HG02943 (cell line): ENCODE data around the gene NAV2.

Experiments used
- ATAC-seq: cut with Tn5 transposase; IDR thresholded peaks from one replicate; pipeline ENCODE4 v1.9.1; 2021; ENCODE audit warnings: mild to moderate bottlenecking, low read depth, moderate library complexity; ENCODE audit not compliant: unreplicated experiment

Gene NAV2

DNA sequence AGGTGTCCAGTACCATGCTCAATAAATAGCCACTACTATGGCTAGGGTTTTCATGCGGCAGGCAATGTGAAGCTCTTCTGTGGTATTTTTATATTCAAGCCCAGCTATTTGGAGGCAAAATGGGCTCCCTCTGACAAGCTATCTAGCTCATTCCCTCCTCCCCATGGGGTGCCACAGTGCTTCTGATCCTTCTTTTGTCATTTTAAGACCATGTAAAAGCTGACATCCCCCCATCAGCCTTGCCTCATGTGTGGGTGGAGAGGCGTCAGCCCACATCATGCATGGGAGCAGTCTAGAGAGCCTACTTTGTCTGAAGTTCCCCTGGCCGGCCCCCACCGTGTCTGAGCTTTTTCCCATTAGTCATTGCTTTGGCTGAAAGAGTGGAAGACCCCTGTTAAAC lies 59.8 kb downstream of the NAV2 start:
- no peak for ATAC-seq

DNA sequence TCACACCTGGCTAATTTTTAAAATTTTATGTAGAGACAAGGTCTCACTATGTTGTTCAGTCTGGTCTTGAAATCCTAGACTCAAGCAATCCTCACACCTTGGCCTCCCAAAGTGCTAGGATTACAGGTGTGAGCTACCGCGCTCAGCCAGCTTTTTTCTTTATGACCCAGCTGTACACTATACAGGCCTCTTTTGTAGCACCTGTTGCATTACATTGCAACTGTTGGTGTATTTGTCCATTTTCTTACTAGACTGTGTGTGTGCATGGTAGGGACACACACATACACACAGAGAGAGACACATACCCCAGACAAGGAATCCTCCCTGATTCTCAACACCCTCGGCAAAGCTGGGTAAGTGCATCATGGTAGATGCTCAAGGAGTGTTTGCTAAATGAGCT lies 61.7 kb downstream of the NAV2 start:
- no peak for ATAC-seq

DNA sequence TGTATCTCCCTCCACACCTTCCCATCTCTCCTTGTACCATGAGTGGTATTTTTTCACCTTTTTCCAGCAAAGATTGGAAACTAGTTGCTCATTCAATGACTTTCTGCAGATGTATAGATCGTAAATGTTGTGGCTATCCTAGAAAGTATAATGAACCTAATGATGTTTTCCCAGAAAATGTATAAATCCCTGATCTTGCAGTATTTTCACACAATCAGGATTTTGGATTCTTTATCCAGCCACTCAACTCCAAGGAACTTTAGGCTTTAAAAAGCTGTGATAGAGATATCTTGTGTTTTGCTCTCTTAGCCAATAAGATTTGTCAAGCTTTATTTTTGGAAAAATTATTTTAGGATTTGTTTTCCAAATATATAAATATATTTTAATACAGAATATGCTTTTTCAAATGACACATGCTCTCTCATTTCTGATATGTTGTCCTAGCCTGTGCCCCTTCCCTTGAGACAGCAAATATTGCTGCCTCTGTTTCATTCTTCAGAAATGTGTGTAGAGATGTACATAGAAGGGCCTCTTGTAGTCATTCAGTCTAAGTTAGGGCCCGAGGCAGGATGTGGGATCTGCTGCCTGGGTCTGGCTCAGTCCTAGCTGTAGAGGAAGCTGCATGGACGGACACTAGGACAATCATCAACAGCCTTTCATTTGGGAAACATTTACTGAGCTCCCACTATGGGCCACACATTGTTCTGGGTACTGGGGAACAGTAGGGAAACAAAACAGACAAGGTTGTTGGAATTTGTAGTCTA lies 62.4 kb downstream of the NAV2 start:
- no peak for ATAC-seq

DNA sequence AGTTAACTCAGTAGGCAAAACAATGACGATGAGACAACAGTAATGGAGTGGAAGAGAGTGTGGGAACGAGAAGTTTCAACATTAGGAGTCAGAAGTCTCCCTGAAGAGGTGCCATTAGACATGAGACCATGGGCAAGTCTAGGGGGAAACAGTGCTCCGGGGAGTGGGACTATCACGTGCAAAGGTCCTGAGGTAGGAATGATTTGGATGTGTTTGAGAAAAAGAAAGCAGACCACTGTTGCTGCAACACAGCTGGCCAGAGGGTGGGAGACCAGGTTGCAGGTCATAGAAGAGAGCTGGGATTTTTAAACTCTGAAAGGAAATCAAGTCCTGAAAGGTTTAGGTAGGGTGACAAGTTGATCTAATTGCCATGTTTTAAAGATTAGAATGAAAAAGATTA lies 63.0 kb downstream of the NAV2 start:
- no peak for ATAC-seq

DNA sequence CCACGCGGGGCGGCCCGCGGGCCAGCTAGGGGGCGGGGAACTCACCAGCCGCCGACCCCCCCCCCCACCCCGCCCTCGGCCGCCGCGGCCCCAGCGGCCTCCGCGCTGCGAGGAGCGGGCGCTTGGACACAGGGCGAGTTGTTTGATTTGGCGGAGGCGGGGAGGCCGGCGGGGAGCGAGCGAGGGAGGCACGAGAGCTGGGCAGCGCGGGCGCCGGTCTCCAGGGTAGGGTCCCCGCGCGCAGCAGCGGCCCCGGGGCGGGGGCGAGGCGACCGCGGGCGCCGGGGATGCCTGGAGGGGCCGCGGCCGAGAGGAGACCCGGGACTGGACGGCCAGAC lies 64.4 kb downstream of the NAV2 start:
- peak; percentile 37 for ATAC-seq

DNA sequence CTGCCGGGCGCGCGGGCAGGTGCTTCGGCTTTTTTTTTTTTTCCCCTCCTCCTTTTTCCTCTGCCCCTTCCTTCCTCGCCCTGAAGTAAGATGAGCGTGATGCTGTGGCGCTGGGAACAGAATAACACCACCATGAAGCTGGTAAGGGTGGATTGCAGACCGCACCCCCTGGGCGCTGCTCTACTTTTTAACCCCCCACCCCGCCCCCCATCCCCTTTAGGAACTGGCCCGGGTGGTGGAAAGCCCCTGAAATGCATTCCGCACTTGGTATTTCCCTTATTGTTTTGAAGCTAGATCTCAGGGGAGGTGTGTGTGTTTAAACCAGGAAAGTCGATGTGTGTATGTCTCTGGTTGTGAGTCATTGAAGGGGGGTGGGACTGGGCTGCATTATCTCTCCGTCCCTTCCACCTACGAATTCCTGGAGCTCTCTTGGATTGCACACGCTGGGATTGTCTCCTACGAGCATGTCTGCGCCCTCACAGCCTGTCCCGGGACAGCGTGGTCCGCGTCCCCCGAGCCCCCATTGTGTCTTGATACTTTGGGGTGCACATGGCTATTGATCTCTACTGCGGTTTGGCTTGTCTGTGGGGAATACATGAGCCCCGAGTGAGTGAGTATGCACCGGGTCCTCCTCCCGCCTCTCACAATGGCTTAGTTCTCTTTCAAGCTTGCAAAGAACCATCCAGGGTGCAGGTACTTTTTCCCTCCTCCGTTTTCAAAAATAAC lies 64.9 kb downstream of the NAV2 start:
- ATAC-seq = peak; percentile 66

DNA sequence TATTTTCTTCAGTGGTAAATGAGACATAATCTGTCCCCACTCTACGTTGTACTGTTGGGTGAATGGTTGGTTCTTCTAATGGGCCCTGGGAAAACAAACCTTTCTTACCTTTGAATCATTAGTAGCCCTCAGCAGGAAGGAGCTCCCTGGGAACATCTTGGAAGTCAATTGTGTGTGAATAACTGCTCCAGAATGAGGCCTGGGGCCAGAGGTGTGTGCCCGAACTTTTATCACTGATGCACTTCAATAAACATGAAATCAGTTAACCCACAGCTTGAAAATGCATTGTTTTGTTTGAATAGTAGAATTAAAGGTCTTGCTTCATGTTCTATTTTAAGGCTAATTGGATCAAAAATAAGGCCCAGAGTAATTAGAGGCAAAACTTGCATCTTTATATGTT lies 67.1 kb downstream of the NAV2 start:
- ATAC-seq = no peak

DNA sequence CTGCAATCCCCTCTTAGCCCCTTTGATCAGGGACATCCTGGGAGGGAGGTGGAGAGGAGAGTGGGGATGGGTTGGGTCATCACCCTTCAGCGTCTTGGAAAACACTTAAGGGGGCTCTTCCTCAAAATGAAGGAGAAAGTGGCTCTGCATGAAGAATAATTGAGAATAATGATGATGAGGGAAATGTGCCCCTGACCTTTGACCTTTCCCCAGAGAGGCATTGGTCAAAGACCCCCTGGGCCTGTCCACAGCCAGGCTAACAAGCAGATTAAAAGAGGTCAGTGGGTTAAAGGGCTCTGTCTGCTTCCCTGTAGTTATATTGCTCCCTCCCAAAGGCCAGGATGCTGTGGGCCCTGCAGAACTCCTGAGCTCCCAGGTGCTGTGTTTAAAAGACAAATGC lies 68.7 kb downstream of the NAV2 start:
- no peak for ATAC-seq

DNA sequence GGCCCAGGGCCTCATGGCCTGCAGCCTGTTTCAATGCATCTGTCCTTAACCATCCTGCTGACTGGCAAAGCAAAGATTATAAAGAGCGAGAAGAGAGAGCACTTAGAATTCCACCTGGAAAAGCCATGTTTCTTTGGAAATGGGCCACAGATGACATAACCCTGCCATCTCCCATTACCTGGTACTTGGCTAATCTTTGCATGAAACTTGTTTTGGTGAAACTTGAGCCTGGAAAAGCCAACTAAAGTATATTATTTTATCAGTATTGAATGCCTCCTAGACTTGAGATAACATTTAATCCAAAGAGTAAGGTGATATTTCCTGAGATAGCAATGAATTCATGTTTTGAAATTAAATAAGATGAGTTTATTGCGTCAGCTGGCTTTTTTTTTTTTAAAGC lies 72.6 kb downstream of the NAV2 start:
- ATAC-seq = no peak

DNA sequence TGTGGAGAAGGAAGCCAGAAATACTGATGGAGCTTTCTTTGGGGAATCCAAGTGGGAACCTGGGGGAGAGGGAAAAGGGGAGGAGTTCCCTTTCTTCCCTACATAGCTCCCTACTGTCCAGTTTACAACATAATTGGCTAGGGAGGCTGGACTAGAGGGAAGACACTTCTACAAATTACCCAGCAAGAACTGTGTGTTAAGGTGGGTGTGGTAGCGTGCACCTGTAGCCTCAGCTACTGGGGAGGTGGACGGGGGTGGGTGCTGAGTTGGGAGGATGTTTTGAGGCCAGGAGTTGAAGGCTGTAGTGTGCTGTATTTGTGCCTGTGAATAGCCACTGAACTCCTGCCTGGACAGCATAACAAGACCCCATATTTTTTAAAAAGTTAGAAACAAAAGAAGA lies 74.0 kb downstream of the NAV2 start:
- ATAC-seq = no peak

DNA sequence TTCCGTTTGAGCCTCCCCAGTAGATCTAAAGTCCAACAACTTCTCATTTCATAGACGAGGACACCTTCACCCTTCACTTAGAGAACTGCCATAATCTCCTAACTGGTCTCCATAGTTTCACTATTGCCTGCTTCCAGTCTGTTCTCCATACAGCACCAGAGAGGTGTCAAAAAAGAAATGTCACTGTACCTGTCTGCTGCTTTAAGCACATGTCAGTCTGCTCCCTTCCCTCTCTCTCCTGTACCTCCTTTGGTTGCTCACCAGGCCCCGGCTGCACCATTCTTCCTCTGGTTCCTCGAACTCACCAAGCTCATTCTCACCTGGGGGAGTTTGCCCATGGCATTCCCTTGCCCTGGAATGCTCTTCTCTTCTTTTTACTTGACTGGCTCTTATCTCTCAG lies 75.8 kb downstream of the NAV2 start:
- no peak for ATAC-seq

DNA sequence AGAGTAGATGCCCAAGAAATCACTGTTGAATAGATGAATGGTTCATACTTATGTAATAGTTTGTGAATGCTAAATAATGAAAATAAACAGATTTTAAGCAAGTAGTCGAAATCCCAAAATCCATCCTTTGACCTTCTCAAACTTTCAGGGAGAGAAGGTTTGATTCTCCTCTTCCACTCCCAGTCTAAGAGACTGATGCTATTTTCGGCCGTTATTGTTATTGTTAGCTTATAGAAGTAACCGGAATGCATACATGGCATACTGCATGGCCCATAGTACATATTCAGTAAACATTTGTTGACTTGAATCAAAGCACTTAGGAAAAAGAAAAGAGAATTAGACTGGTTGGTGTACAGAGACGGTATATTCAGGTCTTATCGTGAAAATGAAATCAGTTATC lies 76.6 kb downstream of the NAV2 start:
- no peak for ATAC-seq

DNA sequence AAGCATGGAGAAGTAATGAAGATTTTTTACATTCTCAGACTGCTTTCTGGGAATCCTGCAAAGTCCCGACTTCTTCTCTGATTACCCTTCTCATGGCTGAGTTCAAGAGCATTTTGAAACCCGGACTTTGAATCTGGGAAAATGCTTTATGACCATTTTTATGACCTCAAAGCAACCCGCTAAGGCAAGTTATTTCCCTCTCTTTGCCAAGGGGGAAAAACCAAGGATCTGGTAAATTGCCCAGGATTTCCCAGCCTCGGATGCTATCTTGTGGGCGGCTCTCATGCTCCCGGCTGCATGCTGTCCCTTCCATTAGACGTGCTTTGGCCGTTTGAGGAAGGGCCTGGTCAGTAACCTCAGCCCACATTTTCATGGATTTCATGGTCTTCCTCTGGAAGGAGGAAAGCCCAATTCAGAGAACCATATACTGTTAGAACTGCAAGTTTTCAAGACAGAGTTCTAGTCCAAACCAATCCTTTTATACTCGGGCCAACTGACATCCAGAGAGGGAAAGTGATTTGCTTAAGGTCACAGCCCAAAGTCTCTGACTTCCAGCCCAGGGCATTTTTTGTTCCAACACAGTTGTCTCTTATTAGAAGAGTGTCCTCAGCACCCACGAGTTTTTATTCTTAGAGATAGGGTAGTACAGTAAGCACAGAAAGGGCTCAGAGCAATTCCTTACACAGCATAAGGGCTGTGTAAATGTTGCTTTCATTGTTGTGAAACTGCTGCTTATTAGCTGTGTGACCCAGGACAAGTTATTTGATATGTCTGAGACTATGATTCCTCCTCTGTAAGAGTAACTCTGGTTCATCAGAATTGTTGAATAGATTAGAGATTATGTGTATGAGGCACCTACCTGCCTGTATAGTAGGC lies 77.4 kb downstream of the NAV2 start:
- ATAC-seq = no peak

DNA sequence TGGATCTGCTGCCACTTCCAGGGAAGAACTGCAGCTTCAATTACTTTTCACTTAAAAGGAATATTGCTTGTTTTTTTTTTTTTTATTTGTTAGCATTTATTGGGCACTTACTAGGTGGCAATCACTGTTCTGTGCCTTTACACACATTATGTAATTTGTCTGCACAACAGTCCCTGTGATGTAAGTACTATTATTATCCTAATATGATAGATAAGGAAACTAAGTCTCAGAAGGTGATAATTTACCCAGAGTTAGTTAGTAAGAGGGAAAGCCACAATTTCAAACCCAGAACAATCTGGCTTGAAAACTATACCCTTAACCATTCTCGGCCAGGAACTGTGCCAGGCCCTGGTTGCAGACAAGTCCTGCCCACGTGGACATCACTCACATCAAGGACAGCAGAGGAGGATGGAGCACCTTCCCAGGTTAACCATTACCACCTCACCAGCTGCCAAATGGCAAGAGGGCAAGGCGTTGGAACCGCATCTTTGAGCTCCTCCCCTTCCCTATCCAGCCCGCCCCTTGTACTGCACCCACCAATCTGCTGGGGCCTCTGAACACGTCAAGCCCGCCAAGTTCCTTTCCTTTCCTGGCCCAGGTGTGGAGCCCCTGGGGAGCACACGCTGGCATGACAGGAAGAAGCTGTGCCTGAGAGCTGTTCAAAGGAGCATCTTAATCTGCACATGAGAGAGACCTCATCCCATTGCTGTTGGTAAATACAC lies 78.4 kb downstream of the NAV2 start:
- no peak for ATAC-seq

DNA sequence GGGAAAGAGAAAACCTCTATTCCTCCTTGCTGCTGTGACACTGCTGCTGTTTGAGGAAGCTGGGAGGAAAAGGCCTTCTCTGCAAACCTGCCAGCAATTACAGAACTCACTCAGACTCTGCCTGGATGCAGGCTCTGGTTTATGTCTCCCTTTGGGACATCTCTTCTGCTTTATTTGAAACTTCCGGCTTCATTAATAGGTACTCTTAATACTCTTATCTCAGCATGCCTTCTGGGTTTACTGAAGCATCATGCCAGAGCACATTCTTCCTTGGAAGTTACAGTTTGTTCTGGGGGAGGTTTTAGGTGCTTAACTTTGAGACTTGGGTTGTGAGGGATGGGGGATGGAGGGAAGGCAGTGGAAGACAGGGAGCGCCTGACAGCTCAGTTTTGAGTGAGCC lies 79.9 kb downstream of the NAV2 start:
- ATAC-seq = no peak

DNA sequence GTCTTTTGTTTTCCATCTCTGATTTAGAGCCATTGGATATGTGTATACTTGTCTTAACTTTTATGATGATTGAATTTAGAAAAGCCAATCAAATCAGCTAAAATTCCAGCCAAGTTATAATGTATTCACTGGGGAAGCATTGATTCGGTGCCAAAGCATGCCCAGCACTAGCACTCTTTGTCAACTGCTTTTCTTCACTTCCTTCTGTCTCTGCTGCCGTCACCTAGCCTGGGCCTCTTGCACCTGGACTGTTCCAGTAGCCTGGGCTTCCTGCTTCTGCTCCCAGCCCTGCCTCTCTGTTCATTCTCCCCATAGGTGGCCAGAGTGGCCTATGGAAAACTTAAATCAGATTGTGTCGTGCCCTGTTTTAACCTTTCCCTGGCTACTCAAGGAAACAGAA lies 80.7 kb downstream of the NAV2 start:
- no peak for ATAC-seq

DNA sequence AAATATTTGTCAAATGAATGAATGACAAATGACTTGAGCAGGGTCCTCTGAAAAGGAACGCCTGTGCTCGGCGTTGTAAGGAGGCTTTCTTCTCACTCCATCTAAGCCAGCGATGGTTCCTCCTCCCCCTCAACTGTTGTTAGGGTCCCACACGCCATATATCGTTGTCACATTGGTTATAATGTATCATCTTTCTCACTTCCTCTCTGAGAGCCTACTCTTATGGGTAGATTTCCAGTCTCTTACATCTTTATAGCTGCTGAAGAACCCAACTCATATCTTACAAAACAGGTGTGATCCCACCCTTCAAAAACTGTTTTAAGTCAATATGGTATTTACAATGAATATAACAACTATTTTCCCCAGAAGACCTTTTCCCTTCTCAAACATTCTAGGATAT lies 81.5 kb downstream of the NAV2 start:
- ATAC-seq = no peak

DNA sequence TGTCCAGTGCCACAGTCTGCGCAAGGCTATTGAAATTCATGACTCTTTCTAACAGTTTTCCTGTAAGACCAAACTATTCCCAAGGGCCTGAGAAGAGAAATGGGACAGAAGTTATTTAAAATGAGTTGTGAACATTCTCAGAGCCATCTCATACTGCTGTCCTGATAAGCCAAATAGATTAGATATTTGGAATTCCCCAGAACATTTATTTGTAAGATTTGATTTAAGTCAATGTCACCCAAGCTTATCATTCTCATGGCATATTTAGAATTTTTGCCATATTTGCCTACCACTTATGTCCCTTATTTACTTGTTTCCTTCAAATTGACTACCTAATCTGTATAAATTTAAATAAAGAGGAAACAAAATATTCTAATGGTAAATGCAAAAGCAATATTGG lies 82.4 kb downstream of the NAV2 start:
- no peak for ATAC-seq

DNA sequence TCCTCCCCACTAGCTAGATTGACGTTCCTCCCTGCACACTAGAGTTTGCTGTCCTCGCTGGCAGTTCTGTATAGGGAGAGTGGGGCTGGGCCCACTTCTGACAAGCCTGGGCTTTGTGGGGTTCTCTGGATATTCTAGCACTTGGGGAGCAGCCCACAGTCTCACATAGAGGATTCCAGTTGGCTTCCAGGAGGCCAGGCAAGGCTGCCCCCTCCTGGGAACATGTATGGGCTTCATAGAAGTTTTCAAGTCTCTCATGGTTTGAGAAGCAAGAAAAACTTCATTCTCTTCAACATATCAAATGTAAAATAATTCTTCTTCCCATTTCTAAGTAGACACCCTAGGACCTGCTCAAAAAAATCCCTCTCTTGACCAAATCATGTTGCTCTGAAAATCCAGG lies 87.5 kb downstream of the NAV2 start:
- no peak for ATAC-seq

DNA sequence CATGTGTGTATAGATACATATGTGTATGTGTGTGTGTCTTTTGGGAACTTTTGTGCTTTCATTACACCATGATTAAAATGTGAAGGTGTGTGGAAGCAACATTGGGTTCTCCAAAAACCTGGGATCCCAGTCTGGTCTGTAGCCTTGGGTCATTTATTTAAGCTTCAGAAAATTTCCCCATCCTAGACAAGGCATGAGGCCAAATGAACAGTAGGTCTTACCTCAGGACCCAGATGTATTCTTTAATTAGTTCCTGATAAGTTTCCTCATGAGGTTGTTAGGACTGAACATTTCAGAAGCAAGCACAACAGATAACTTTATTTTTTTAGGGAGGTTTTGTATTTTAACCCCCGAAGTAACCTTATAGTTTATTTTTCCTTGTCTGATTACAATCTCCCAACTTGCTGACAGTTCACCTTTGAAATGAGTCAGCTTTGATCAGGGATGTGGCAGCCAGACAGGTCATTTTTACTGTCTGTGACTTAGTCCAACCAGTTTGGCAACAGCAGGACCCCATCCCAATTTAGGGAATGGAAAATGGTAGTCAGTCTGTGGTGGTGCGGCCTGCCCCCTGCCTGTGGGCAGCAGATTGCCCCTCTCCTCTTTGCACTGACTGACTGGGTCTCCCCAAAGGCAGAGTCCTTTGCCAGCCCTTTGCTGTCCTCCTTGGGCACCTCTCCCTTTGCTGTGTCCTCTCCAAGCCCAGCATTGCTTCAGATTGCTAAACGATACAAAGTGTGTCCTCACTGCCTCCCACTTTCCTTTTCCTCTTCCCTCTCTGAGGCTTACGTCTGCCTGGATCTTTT lies 88.3 kb downstream of the NAV2 start:
- ATAC-seq = no peak
